ENCODE results near the gene PLEKHG2.
"Not testable (repeated sequence)": the region's sequence is repeated elsewhere in the genome, so short reads cannot be mapped to it uniquely, and the experiment has no call there.

PLEKHG2 gene

GRCh38 chr19:39445196-39446111 lies 33.0 kb downstream of the PLEKHG2 start, which contains the start of gene SUPT5H:
SUPT5H (plus strand) TSS chr19:39445582; CDS start chr19:39445891, 309 bp downstream.
- peak; percentile 85 to 96 for DNase-seq (ENCODE audit: low read depth in 2 of 2)

- DNase-seq (ENCODE audit: low read depth in 2 of 2): no peak
Observed at GRCh38 chr19:39446365-39447084, 34.1 kb downstream of the PLEKHG2 start.

DNA sequence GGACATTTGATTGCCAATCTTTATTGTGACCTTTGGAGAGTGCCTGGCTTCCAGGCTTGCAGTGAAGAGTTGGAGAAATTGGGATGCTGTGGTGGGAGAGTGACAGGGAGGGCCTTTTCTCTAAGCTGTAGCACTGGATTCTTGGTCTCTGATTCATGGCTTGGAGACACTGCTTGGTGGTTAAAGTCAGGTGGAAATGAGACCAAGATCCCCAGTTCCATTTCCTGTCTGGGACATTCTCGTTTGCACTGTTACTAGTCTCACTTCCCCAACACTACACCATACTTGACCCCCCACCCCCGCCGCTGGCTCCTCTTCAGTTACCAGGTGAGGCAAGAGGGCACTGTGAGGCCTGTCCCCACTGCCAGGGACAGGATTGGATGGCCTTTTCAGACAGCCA lies 35.8 kb downstream of the PLEKHG2 start:
- no peak for DNase-seq (ENCODE audit: low read depth in 2 of 2)

GRCh38 chr19:39449116-39449797 lies 36.8 kb downstream of the PLEKHG2 start:
- DNase-seq (ENCODE audit: low read depth in 2 of 2): no peak

- not testable (repeated sequence) for DNase-seq (ENCODE audit: low read depth in 2 of 2)
Observed at GRCh38 chr19:39451257-39451656, 38.8 kb downstream of the PLEKHG2 start.

DNA sequence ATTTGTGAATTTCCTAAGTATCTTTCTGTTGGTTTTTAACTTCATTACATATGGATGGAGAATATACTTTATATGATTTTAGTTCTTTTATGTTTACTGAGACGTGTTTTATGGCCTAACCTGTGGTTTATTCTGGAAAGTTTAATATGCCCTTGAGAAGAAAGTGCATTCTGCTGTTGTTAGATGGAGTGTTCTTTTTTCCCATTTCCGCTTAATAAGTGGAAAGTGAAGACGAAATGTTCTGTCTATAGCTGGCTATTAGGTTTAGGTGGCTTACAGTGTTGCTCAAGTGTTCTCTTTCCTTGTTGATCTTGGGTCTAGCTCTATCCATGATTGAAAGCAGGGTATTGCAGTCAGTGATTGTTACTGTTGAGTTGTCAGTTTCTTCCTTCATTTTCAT lies 50.9 kb downstream of the PLEKHG2 start:
- DNase-seq (ENCODE audit: low read depth in 2 of 2): no peak

DNA sequence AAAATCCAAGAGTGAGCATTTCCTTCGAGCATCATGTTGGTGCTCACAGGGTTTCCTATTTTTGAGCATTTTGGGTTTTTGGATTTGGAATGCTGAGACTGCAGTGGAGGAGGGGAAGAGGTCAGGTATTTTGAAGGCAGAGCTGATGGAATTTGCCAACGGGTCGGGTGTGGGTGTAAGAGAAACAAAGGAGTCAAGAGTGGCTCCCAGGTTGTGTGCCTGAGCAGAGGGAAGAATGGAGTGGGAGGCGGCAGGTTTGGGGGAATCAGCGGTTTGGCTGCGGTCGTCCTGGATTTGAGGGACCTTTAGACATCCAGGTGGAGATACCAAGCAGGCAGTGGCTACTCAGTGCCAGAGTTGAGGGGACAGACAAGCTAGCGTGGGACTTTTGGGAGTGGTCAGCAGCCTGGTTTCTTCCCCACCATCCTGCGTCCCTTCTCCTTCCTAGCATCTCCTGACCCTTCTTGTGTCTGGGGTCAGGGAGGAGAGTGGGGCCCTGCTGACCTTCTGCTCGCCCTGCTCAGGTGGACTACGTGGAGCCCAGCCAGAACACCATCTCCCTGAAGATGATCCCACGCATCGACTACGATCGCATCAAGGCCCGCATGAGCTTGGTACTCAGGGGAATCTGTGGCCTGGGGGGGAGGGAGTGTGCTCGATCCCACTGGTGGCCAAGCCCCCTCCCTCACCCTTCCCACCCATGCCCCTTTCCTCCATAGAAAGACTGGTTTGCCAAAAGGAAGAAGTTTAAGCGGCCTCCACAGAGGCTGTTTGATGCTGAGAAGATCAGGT lies 53.7 kb downstream of the PLEKHG2 start:
- no peak for DNase-seq (ENCODE audit: low read depth in 2 of 2)

DNA sequence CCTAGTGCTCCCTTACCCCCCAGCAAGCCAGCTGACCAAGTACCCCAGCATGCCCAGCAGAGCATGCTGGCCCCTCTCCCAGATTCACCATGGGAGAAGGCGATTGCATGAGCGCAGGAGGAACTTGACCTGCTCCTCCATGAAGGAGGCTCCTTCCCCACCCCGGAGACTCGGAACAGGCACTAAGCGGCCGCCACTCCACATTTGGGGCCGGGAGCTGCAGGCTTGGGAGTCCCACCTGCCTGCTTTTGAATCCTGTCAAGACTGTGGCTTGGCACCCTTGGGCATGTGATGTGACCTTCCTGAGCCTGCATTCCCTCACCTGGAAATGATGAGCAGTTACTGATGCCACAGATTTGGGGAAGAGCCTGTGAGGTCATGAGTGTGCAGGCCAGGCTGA lies 55.5 kb downstream of the PLEKHG2 start:
- DNase-seq (ENCODE audit: low read depth in 2 of 2): no peak

GRCh38 chr19:39469036-39469435 lies 56.6 kb downstream of the PLEKHG2 start:
- no peak for DNase-seq (ENCODE audit: low read depth in 2 of 2)

- no peak for DNase-seq (ENCODE audit: low read depth in 2 of 2)
Observed at GRCh38 chr19:39469567-39469966, 57.1 kb downstream of the PLEKHG2 start.

DNA sequence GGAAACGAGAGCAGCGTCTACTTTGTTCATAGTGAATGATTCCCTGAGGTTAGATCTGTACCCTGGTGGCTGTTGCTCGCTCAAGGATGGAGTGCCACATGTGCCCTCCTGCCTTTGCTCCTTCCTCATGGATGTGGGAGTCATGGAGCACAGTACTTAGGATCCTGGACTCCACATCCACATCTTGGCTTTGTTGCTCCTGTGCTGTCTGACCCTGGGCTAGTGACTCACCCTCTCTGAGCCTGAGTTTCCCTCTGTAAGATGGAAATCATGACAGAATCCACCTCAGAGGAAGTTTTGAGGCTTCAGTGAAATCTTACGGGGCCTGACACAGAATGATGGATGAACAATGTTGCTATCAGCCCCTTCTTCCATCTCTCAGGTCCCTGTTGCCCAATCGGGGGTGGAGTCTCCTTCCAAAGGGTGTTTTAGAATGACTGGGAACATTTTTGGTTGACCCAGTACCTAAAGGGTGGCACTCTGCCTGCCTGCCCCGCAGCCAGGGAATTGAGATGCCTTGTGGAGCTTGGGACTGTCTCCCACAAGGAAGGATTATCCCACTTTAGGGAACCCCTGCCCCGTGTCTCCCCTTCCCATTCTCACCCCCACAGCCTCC lies 58.4 kb downstream of the PLEKHG2 start:
- DNase-seq (ENCODE audit: low read depth in 2 of 2): no peak

GRCh38 chr19:39471756-39472536 lies 59.5 kb downstream of the PLEKHG2 start:
- DNase-seq (ENCODE audit: low read depth in 2 of 2): no peak

DNA sequence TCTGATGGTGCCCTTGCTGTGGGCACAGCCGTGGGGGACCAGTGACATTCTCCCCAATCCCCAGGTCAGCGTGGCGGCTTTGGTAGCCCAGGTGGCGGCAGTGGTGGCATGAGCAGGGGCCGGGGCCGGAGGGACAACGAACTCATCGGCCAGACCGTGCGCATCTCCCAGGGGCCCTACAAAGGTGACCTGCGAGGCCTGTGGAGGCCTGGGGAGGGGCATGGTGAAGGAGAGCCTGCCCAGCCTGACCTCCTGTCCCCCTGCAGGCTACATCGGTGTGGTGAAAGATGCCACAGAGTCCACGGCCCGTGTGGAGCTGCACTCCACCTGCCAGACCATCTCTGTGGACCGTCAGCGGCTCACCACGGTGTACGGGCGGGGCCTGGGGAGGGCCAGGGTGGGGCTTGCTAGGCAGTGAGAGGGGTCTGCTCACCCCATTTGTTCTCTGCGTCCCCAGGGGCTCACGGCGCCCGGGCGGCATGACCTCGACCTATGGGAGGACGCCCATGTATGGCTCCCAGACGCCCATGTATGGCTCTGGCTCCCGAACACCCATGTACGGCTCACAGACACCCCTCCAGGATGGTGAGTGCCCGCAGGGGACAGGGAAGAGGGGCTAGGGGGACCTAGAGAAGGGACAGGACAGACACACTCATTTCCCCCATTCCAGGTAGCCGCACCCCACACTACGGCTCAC lies 60.4 kb downstream of the PLEKHG2 start:
- DNase-seq (ENCODE audit: low read depth in 2 of 2): no peak

DNA sequence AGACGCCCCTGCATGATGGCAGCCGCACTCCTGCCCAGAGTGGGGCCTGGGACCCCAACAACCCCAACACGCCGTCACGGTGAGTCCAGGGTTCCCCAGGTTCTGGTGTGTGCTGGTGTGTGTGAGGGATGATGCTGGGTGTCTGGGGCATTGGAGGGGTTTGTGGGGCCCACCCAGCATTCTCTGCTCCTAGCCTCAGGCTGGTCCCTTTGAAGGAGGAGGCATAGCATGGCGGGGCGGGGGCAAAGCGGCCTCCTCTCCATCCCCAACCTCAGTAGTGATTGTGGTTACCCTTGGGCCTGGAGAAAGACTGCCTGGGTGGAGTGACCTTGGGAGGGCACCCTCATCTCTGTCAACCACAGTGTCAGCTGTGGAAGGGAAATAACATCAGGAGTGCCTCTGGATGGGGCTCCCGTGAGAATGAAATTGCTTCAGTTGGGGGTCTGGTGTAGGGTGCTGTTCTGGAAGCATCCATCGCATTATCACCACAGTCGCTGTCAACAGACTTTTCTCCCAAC lies 61.0 kb downstream of the PLEKHG2 start:
- DNase-seq (ENCODE audit: low read depth in 2 of 2): no peak

- peak; percentile 41 to 70 for DNase-seq (ENCODE audit: low read depth in 2 of 2)
Observed at GRCh38 chr19:39474139-39474620, 61.7 kb downstream of the PLEKHG2 start.

- no peak for DNase-seq (ENCODE audit: low read depth in 2 of 2)
Observed at GRCh38 chr19:39475748-39476147, 63.3 kb downstream of the PLEKHG2 start.
